ENCODE data around the gene ZNF280D. TPM values are rescaled to one million over a fixed set of nuclear protein-coding genes. Genes with fewer than 3 reads are reported as not detected.

Gene ZNF280D
- total and polyA plus RNA-seq, 2 of the 4 experiments (the other 2 are of a cell fraction): 8.3 to 21.0 TPM

- no peak for ATAC-seq (ENCODE audit: low read depth)
- Histone ChIP-seq H3K4me3 (ENCODE audit: insufficient read depth, low read depth, low read length) (no peak overlapping the region), H4K91ac (ENCODE audit: insufficient read depth, low read depth, low read length) (no peak overlapping the region), H2BK120ac (ENCODE audit: low read depth, low read length) (no peak overlapping the region), H2BK15ac (ENCODE audit: low read depth, low read length) (no peak overlapping the region), H3K27me3 (ENCODE audit: control insufficient read depth, insufficient read depth, low read length) (no peaks in the 10 kb centered on the region), H4K8ac (ENCODE audit: low read depth in 2 of 2, low read length in 2 of 2) (no peak overlapping the region), H3K4me2 (ENCODE audit: low read depth, low read length) (no peak overlapping the region), H3K9me1 (ENCODE audit: insufficient read depth, low read length) (no peaks in the 10 kb centered on the region), H3K9ac (ENCODE audit: low read depth, low read length) (no peak overlapping the region), H3K4me1 (ENCODE audit: control insufficient read depth, insufficient read depth, low read length) (no peaks in the 10 kb centered on the region), H3K56ac (ENCODE audit: extremely low read depth, insufficient read depth, low read length) (no peak overlapping the region), H2AK9ac (replicated peaks; ENCODE audit: low read depth, low read length, poor library complexity) (no peak overlapping the region), H3K27ac (ENCODE audit: insufficient read depth, low read length) (no peak overlapping the region), H3K14ac (replicated peaks; ENCODE audit: low read depth, low read length) (no peak overlapping the region), H2BK5ac (ENCODE audit: low read depth, low read length, poor library complexity, severe bottlenecking) (no peak overlapping the region), H3K4ac (ENCODE audit: low read depth, low read length) (no peak overlapping the region), H3K36me3 (ENCODE audit: control insufficient read depth, insufficient read depth, low read length) (peaks cover 4% of the 10 kb centered on the region; the same call in 1 of the 2 replicates), H3K79me1 (ENCODE audit: low read depth in 1 of 2, low read length in 2 of 2) (peaks cover 19 to 74% of the 10 kb centered on the region in 2 experiments), H3K9me3 (ENCODE audit: control insufficient read depth, insufficient read depth, low read length) (no peaks in the 10 kb centered on the region), H3K18ac (ENCODE audit: low read depth, low read length) (no peak overlapping the region), H2AFZ (replicated peaks; ENCODE audit: low read length, poor library complexity) (no peak overlapping the region), H3K23ac (ENCODE audit: low read depth, low read length) (no peak overlapping the region), H2BK20ac (ENCODE audit: low read depth, low read length) (no peak overlapping the region), H2AK5ac (ENCODE audit: low read depth, low read length) (no peak overlapping the region), H4K20me1 (ENCODE audit: insufficient read depth, low read length) (peaks cover 5% of the 10 kb centered on the region; the same call in 1 of the 2 replicates), H4K5ac (ENCODE audit: low read depth, low read length) (no peak overlapping the region)
- TF ChIP-seq SMC3 (IDR thresholded peaks at IDR 0.05; ENCODE audit: low read depth, low read length): no peak
- no peak for TF ChIP-seq ELK1 (IDR thresholded peaks at IDR 0.05; ENCODE audit: borderline replicate concordance, low read depth, low read length)
- no peak for TF ChIP-seq RFX5 (IDR thresholded peaks at IDR 0.05; ENCODE audit: low read depth, low read length)
- TF ChIP-seq FOS (IDR thresholded peaks at IDR 0.05; ENCODE audit: low read depth, low read length): no peak
- no peak for TF ChIP-seq RAD21 (IDR thresholded peaks at IDR 0.05; ENCODE audit: low read length)
- TF ChIP-seq MAZ (IDR thresholded peaks at IDR 0.05; ENCODE audit: borderline replicate concordance, low read depth, low read length): no peak
- no peak for TF ChIP-seq NFE2L2 (IDR thresholded peaks at IDR 0.05; ENCODE audit: low read depth, low read length)
- TF ChIP-seq BHLHE40 (IDR thresholded peaks at IDR 0.05; ENCODE audit: low read depth, low read length): no peak
- no peak for TF ChIP-seq MXI1 (IDR thresholded peaks at IDR 0.05; ENCODE audit: borderline replicate concordance, low read depth, low read length)
- no peak for TF ChIP-seq RCOR1 (IDR thresholded peaks at IDR 0.05; ENCODE audit: insufficient replicate concordance, low read length)
- no peak for TF ChIP-seq CEBPB (IDR thresholded peaks at IDR 0.05; ENCODE audit: low read depth, low read length)
- no peak for TF ChIP-seq CTCF (conservative IDR thresholded peaks at IDR 0.05; ENCODE audit: low read depth, low read length)
- TF ChIP-seq USF2 (IDR thresholded peaks at IDR 0.05; ENCODE audit: low read depth, low read length): no peak
- TF ChIP-seq MAFK (IDR thresholded peaks at IDR 0.05; ENCODE audit: low read depth, low read length): no peak
- TF ChIP-seq POLR2A (IDR thresholded peaks at IDR 0.05; ENCODE audit: low read depth, low read length): no peak
- no peak for TF ChIP-seq CHD1 (IDR thresholded peaks at IDR 0.05; ENCODE audit: low read depth, low read length)
- no TSS peak for BruUV-seq (replicated peaks)
- in situ Hi-C loops (cut with MboI; ENCODE audit: low sequenced_read_pairs): no loop called here
- intact Hi-C loops (cut with micrococcal nuclease): no loop called here
- dilution Hi-C loops (cut with HindIII; ENCODE audit: low sequenced_read_pairs, unreplicated experiment): no loop called here
- no peak for DNase-seq
- ChIA-PET POLR2A (ENCODE audit: unreplicated experiment) (no interaction called here), CTCF (no interaction called here)
- WGBS, 2 experiments (ENCODE audit: extremely low coverage in 2 of 2, insufficient read length in 1 of 2): no CpG with 5 or more reads among the region's 3 CpGs
Observed at GRCh38 chr15:56724232-56724631, 9.1 kb downstream of the ZNF280D start.
